ENCODE data around the gene GOLGA5.

The GOLGA5 gene

GRCh38 chr14:92883066-92883465, 89.0 kb downstream of the GOLGA5 start:
- DNase-seq (ENCODE audit: low read depth in 1 of 2, low spot score in 1 of 2): no peak
- peaks cover 5% of the 10 kb centered on the region for H3K27me3 ChIP-seq (ENCODE audit: insufficient read depth, poor library complexity, severe bottlenecking)
- H3K27ac ChIP-seq (replicated peaks): no peak overlapping the region
- H3K4me3 ChIP-seq (replicated peaks; ENCODE audit: insufficient read depth, low read length): no peak overlapping the region
- TF ChIP-seq REST (IDR thresholded peaks at IDR 0.05; ENCODE audit: insufficient replicate concordance, low read depth) (no peak), CTCF (IDR thresholded peaks at IDR 0.05; ENCODE audit: insufficient read depth, low read length) (no peak), GABPA (IDR thresholded peaks at IDR 0.05; ENCODE audit: low read depth) (no peak), POLR2AphosphoS5 (IDR thresholded peaks at IDR 0.05; ENCODE audit: low read depth) (no peak), SPI1 (IDR thresholded peaks at IDR 0.05; ENCODE audit: borderline replicate concordance, low read depth) (no peak)

- Histone ChIP-seq H3K27ac (replicated peaks) (no peak overlapping the region), H3K4me3 (replicated peaks; ENCODE audit: insufficient read depth, low read length) (no peak overlapping the region), H3K27me3 (ENCODE audit: insufficient read depth, poor library complexity, severe bottlenecking) (peaks cover 5% of the 10 kb centered on the region)
- no peak for DNase-seq (ENCODE audit: low read depth in 1 of 2, low spot score in 1 of 2)
- TF ChIP-seq CTCF (IDR thresholded peaks at IDR 0.05; ENCODE audit: insufficient read depth, low read length) (no peak), SPI1 (IDR thresholded peaks at IDR 0.05; ENCODE audit: borderline replicate concordance, low read depth) (no peak), GABPA (IDR thresholded peaks at IDR 0.05; ENCODE audit: low read depth) (no peak), POLR2AphosphoS5 (IDR thresholded peaks at IDR 0.05; ENCODE audit: low read depth) (no peak), REST (IDR thresholded peaks at IDR 0.05; ENCODE audit: insufficient replicate concordance, low read depth) (no peak)
Observed at GRCh38 chr14:92884410-92884809, 90.3 kb downstream of the GOLGA5 start.

GRCh38 chr14:92885279-92886061, 91.4 kb downstream of the GOLGA5 start:
- no peak for DNase-seq (ENCODE audit: low read depth in 1 of 2, low spot score in 1 of 2)
- Histone ChIP-seq H3K27ac (replicated peaks) (no peak overlapping the region), H3K27me3 (ENCODE audit: insufficient read depth, poor library complexity, severe bottlenecking) (peaks cover 3% of the 10 kb centered on the region), H3K4me3 (replicated peaks; ENCODE audit: insufficient read depth, low read length) (no peak overlapping the region)
- TF ChIP-seq POLR2AphosphoS5 (IDR thresholded peaks at IDR 0.05; ENCODE audit: low read depth) (no peak), CTCF (IDR thresholded peaks at IDR 0.05; ENCODE audit: insufficient read depth, low read length) (no peak), GABPA (IDR thresholded peaks at IDR 0.05; ENCODE audit: low read depth) (no peak), SPI1 (IDR thresholded peaks at IDR 0.05; ENCODE audit: borderline replicate concordance, low read depth) (no peak), REST (IDR thresholded peaks at IDR 0.05; ENCODE audit: insufficient replicate concordance, low read depth) (no peak)

Measured in HL-60 (cell line).